ENCODE measurements around the gene TASP1.
"Not testable (repeated sequence)": the region's sequence is repeated elsewhere in the genome, so short reads cannot be mapped to it uniquely, and the experiment has no call there.

The TASP1 gene

DNA sequence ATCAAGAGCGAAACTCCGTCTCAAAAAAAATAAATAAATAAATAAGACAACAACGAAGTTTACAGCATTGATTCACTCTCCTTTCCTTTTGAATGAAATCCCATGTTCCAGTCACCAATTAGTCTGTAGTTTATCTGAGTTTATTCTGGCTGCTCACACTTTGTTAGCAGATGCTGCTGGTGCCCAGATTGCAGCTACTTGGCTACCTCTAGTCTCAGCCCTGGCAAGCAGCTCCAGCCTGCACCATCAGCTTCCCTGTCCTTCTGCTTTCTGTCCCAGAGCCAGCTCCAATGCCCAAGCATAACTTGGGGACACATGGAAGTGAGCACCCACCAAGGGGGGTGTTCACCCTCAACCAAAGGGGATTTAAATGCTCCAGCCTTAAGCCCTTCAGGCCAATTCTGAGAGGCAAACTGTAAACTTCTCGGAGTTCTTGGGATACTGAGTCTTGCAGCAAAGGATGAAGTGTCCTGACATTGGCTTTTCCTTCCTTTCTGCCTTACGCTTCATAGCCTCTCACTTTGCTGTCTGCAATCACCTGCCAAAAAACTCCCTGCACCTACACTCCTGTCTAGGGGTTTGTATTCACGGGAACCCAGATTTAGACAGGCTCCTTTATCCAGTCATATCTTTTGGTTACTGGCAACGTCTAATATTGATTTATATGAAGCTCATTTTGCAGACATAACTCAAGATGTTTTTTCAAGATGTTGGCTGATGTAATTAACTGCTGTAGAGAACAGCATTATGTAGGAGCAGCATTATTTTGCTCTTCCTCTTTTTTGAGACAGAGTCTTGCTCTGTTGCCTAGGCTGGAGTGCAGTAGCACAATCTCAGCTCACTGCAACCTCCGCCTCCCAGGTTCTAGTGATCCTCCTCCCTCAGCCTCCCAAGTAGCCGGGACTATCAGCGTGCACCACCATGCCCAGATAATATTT is 9.8 kb upstream of the TASP1 start:
- DNase-seq (ENCODE audit: low read depth): no peak

GRCh38 chr20:13644010-13644409 is 5.3 kb upstream of the TASP1 start:
- peak; percentile 20 for DNase-seq (ENCODE audit: low read depth)

- no peak for DNase-seq (ENCODE audit: low read depth)
Observed at GRCh38 chr20:13639150-13639497, 392 bp upstream of the TASP1 start.

- peak; percentile 45 for DNase-seq (ENCODE audit: low read depth)
Observed at GRCh38 chr20:13638162-13638495, 603 bp downstream of the TASP1 start.

DNA sequence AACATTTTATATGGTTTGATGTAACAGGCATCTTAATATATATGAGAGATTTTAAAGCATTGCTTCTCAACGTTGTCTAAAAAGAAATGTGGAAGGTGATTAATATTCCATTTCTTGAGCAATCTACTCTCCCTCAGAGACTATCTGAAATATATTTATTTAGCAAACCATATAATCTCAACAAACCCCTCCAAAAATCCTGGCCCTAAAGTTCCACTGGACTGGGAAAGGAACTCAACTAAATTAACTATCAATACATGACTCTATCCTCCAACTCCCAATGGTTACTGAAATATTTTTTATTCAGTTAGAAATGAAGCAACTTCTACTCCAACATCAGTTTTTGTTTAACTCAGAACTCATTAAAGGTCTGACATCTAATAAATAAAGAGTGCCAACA is 6.3 kb downstream of the TASP1 start:
- DNase-seq (ENCODE audit: low read depth): no peak

GRCh38 chr20:13627525-13627924 is 11.2 kb downstream of the TASP1 start:
- DNase-seq (ENCODE audit: low read depth): peak; percentile 68

DNA sequence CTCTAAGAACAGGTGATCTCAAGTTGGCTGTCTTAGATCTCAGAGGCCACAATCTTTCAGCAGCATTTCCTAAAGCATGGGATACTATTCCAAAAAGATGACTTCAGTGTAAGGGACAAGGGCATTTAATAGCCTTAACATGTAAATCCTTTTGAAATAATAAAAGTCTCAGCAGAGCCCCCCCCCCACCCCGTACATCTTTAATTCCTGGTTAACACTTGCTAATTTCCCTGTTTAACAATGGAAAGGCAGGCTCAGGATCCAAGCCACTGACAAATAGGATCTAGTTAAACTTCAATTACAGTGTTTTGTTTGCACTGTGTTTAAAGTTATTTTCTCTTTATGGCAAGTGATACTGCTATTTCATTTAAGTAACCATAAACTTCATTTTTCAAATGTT is 12.0 kb downstream of the TASP1 start:
- no peak for DNase-seq (ENCODE audit: low read depth)

DNA sequence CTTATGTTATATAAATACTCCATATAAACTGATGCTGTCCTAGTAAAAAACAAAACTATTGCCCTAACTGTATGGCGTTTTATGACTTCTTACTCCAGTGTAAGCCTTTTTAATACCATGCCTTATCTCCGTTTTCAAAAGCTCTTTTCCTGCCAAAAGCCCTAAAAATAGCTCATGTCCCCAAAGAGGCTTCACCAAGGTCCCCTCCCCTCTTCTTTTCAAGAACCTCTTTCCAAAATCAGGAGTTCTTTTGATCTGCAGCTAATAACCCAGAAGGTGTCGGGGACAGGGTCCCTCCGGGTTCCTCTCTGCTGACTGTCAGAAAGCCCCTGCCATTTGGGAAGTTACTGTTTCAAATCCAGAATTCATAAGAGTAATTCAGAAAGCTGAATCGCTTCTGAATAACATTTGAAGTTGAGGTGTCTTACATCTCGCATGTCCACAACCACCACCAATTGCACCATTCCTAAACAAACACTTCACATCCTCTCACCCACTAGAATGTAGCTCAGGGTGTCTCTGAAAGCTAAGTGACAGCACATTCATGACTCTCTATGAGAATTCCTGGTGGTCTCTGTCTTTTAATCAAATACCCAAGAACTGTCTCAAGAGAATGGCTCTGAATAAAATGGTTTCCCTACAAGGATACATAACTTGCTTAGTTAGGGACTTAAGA is 13.3 kb downstream of the TASP1 start:
- no peak for DNase-seq (ENCODE audit: low read depth)

DNA sequence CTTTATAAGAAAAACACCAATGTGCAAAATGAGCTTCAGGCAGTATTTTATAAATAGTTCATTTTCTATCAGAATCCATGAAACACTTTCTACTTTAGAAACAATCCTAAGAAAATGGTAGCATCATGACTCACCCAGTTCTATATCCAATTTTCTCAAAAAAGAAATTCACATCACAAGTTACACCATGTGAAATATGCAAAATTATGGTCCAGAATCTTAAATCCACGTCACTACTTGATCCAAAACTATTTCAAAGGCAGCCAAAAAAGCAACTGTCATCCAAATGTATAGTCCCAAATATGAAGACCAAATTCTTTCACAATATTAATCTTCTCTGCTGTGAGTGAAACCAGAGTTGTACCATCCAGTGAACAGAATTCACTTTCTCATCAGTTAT is 19.3 kb downstream of the TASP1 start:
- not testable (repeated sequence) for DNase-seq (ENCODE audit: low read depth)

DNA sequence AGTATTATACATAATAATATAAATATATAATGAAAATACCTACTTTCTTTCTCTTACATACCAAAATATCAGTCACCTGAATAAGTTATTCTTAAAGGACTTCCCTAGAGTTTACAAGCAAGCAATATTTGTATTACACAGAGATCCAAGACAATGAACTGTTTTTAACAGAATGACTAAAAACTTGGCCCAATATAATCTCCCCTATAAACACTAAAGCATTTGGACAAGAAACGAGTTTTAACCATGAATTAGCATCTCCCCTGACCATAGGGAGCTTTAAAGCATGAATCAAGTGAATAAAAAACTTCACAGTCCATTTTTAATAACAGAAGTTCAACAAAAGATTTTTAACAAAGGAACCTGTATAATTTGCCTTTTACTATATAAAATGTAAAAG is 20.3 kb downstream of the TASP1 start:
- not testable (repeated sequence) for DNase-seq (ENCODE audit: low read depth)

DNA sequence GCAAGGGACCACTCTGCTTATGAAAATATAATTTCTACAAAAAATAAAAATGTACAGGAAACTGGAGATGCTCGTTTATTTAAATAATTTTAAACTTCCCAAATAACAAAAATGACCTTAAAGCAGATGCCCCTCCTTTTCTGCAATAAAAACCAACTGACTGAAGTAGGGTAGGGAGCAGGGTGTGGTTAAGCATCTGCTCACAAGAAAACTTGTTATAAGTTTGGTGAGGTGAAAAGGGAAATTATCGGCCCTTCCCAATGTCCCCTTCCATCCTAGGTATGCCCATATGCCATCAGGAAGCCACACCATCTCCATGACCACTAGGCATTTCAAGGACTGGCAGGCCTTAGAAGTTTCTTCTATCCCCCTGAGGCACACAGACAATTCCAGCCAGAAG is 21.1 kb downstream of the TASP1 start:
- not testable (repeated sequence) for DNase-seq (ENCODE audit: low read depth)

- not testable (repeated sequence) for DNase-seq (ENCODE audit: low read depth)
Observed at GRCh38 chr20:13616713-13617112, 22.0 kb downstream of the TASP1 start.

- DNase-seq (ENCODE audit: low read depth): peak; percentile 11
Observed at GRCh38 chr20:13613917-13614316, 24.8 kb downstream of the TASP1 start.

DNA sequence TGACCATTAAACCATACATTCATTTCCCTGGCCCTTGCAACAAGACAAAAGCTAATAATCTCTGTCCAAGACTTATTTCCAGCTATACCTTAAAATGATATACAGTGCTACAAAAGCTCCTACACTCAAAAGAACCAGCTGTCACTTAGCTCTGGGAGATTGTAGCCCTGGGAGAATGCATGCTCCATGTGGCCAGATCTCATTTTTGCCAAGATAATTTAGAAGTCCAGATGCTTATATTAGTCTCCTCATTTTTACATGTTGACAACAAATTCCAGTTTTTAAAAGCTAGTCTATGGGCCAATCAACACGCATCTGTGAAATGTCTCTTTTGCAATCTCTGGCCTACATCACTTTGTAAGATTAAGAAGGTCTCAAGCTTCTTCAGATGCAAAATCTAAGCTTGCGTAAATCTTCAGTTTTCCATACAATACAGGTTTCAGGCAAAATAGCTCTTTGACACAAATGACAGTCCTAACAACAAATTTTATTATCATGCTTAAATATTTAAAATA is 27.1 kb downstream of the TASP1 start:
- no peak for DNase-seq (ENCODE audit: low read depth)

GRCh38 chr20:13610184-13610583 is 28.5 kb downstream of the TASP1 start:
- no peak for DNase-seq (ENCODE audit: low read depth)

- no peak for DNase-seq (ENCODE audit: low read depth)
Observed at GRCh38 chr20:13608066-13608465, 30.7 kb downstream of the TASP1 start.

- DNase-seq (ENCODE audit: low read depth): not testable (repeated sequence)
Observed at GRCh38 chr20:13593423-13593822, 45.3 kb downstream of the TASP1 start.

DNA sequence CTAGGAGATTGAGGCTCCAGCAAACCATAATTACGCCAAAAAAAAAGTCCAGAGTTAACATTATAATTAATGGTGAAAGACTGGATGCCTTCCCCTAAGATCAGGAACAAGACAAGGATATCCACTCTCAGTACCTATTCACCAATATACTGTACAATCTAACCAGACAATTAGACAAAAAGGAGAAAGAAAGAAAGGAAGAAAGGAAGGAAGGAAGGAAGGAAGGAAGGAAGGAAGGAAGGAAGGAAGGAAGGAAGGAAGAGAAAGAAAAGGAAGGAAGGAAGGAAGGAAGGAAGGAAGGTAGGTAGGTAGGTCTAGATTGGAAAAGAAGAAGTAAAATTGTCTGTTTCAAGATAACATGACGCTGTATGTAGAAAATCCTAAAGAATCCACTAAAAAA is 50.7 kb downstream of the TASP1 start:
- no peak for DNase-seq (ENCODE audit: low read depth)

DNA sequence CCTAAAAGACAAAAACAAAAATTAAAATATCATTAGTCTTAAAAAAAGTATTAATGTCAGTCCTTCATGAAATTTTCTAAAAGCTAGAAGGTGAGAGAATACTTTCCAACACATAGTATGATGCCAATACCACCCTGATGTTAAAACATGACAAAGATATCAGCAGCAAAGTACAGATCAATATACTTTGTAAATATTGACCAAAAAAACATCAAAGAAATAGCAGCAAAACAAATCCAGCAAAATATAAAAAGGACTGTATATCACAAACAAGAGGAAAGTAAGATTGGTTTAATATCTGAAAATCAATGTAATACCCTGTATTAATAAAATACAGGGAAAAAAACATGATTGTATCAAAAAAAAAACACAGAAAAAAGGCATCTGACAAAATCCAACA is 51.4 kb downstream of the TASP1 start:
- DNase-seq (ENCODE audit: low read depth): no peak

- DNase-seq (ENCODE audit: low read depth): no peak
Observed at GRCh38 chr20:13586133-13586532, 52.6 kb downstream of the TASP1 start.

DNA sequence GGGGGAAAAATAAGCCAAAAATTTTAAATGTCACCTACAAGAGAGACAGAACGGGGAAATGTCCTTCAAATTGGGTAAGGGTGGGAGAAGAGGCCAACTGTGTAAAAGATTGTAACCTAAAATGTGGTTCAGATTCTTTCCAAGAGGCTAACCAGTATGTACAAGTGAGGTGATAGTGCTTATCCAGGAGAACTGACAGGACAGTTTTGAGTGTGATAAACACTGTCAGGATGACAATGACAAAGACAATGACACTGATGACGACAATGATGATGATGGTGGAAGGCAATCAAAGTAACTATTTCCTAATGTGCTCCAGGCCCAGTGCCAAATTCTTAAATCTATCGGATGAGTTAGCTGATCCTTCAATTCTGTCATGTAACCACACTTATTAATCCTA is 57.3 kb downstream of the TASP1 start:
- no peak for DNase-seq (ENCODE audit: low read depth)

DNA sequence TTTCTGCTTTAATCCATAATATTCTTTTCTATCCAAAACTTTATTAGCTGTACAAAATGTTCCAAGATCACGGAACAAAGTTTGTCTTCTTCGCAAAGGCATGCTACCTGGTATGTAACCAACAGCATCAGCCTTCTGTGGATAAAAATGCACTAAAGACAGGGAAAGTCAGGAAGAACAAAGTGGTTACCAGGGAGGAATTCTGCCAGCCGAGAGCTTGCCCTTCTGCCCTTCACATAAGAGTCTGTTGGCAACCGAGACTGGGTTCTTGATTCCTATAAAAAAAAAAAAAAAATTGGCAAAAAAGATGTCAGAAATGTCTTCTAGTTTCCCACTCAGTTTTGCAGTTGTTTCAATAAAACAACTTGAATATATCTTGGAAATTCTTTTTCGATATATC is 58.0 kb downstream of the TASP1 start:
- DNase-seq (ENCODE audit: low read depth): no peak

- DNase-seq (ENCODE audit: low read depth): no peak
Observed at GRCh38 chr20:13574071-13574470, 64.7 kb downstream of the TASP1 start.

Measured in EH (cell line).